Epithelial cell of proximal tubule (primary cell): ENCODE data around the gene ATOX1. TPM values are rescaled to one million over a fixed set of nuclear protein-coding genes. Genes with fewer than 3 reads are reported as not detected.
A peak's percentile ranks its signal among the peaks of the same experiment; 100 is the strongest.

Experiments
- DNase-seq: peaks from one replicate; pipeline ENCODE4 v3.0.0-alpha.2; 2011; ENCODE audit warnings: low read depth
- H3K4me3 ChIP-seq: 2 replicates; pipeline ENCODE4 v1.5.1; 2011; ENCODE audit warnings: low read depth, mild to moderate bottlenecking, low read length
- total RNA-seq: library from RNA; depleted of rRNA; stranded (reverse); fragments of >200 nt; gene quantifications from 2 replicates; pipeline ENCODE4 v1.2.3, GENCODE V29; 2015
- TF ChIP-seq, protein P1 (sequence below): conservative IDR thresholded peaks from 2 replicates; pipeline ENCODE4 v1.5.1; 2012; ENCODE audit warnings: low read depth, mild to moderate bottlenecking, low read length

The ATOX1 gene
- total RNA-seq, 1 donor from 2014 or later = 146 TPM

GRCh38 chr5:151741678-151742423 lies 16.6 kb downstream of the ATOX1 start:
- TF ChIP-seq, protein P1, sequence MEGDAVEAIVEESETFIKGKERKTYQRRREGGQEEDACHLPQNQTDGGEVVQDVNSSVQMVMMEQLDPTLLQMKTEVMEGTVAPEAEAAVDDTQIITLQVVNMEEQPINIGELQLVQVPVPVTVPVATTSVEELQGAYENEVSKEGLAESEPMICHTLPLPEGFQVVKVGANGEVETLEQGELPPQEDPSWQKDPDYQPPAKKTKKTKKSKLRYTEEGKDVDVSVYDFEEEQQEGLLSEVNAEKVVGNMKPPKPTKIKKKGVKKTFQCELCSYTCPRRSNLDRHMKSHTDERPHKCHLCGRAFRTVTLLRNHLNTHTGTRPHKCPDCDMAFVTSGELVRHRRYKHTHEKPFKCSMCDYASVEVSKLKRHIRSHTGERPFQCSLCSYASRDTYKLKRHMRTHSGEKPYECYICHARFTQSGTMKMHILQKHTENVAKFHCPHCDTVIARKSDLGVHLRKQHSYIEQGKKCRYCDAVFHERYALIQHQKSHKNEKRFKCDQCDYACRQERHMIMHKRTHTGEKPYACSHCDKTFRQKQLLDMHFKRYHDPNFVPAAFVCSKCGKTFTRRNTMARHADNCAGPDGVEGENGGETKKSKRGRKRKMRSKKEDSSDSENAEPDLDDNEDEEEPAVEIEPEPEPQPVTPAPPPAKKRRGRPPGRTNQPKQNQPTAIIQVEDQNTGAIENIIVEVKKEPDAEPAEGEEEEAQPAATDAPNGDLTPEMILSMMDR = no peak
- DNase-seq = no peak
- no peak overlapping the region for H3K4me3 ChIP-seq

DNA sequence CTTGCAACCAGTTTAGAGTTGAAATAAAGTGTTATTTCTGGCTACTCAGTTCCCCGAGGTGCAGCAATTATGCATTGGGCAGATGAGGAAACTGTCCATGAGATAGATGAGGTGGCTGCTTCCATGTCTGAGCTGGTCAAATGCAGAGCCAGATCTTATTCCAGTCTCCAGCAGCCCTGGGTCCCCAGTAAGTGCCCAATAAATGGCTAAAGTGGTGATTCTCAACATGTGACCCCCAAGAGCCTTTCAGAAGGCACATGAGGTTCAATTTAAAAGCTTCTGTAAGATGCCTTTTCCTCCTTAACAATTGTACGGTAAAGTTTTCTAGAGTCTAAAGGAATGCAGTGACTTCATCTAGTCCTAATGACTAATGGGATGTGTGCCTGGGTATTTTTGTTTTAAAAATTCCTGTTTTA lies 17.5 kb downstream of the ATOX1 start:
- no peak for DNase-seq
- H3K4me3 ChIP-seq = no peak overlapping the region
- TF ChIP-seq, protein P1 = no peak

DNA sequence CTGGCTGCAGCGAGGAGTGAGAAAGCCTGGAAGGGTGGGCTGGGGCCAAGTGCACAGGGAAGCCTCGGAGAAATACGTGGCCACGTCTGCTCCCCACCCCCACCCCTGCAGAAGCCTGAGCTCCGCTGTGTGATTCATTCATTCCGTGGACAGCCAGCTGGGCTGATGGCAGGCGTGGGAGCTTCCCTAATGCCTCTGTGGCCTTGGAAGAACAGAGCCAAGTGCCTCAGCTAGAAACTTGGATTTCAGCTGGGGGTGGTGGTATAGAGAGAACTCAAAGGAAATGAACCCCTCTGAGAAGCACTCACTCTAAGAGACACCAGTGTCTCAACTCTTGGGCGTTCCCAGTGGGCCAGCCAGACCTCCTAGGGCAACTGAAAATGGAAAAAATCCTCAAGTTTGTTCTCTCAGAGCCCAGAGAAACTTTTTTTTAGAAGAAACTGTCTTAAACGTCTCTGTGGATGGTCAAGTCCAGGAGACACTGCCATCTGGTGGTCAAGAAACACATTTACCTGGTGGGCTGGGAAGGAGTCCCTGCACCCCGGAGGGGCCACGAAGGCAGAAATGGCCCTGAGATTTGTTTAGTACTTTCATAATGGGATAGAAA lies 18.0 kb downstream of the ATOX1 start:
- TF ChIP-seq, protein P1 = peak; percentile 83
- no peak for DNase-seq
- no peak overlapping the region for H3K4me3 ChIP-seq

- no peak for DNase-seq
- TF ChIP-seq, protein P1 = no peak
- H3K4me3 ChIP-seq = no peak overlapping the region
These were observed 18.5 kb downstream of the ATOX1 start for GRCh38 chr5:151739939-151740335.

- DNase-seq = no peak
- no peak overlapping the region for H3K4me3 ChIP-seq
- TF ChIP-seq, protein P1 = no peak
These were observed 19.0 kb downstream of the ATOX1 start for GRCh38 chr5:151739395-151739794.

- TF ChIP-seq, protein P1 = no peak
- no peak overlapping the region for H3K4me3 ChIP-seq
- no peak for DNase-seq
These were observed 20.1 kb downstream of the ATOX1 start for GRCh38 chr5:151738125-151738848.
